HL-60/S4 treated with phorbol 12-myristate 13-acetate at 8.2 ng/mL for 4 days and 3 days (cell line): ENCODE measurements around the gene C1QTNF8.

Source experiments
- in situ Hi-C: fragments of 300-500 bp; cut with MboI; formaldehyde crosslinking; loops from 2 replicates; pipeline ENCODE4 v1.15.0; 2022; ENCODE audit warnings: low sequenced_read_pairs

Gene C1QTNF8

GRCh38 chr16:1112506-1113184 is 16.6 kb upstream of the C1QTNF8 start:
- in situ Hi-C loops: no loop called here

- in situ Hi-C loops: no loop called here
Observed at GRCh38 chr16:1109648-1110047, 13.6 kb upstream of the C1QTNF8 start.

- in situ Hi-C loops: no loop called here
Observed at GRCh38 chr16:1108299-1109252, 12.5 kb upstream of the C1QTNF8 start.

GRCh38 chr16:1107731-1108130 is 11.7 kb upstream of the C1QTNF8 start:
- in situ Hi-C loops: no loop called here

GRCh38 chr16:1107141-1107540 is 11.1 kb upstream of the C1QTNF8 start:
- in situ Hi-C loops: no loop called here

GRCh38 chr16:1106659-1107058 is 10.6 kb upstream of the C1QTNF8 start:
- in situ Hi-C loops: no loop called here

GRCh38 chr16:1105888-1106620 is 10.0 kb upstream of the C1QTNF8 start:
- in situ Hi-C loops: no loop called here

- in situ Hi-C loops: no loop called here
Observed at GRCh38 chr16:1103636-1103980, 7.6 kb upstream of the C1QTNF8 start.

- in situ Hi-C loops: no loop called here
Observed at GRCh38 chr16:1102921-1103635, 7.0 kb upstream of the C1QTNF8 start.

GRCh38 chr16:1102333-1102700 is 6.3 kb upstream of the C1QTNF8 start:
- in situ Hi-C loops: no loop called here

GRCh38 chr16:1101573-1102332 is 5.7 kb upstream of the C1QTNF8 start:
- in situ Hi-C loops: no loop called here

GRCh38 chr16:1101133-1101532 is 5.1 kb upstream of the C1QTNF8 start:
- in situ Hi-C loops: no loop called here

- in situ Hi-C loops: no loop called here
Observed at GRCh38 chr16:1100084-1100800, 4.2 kb upstream of the C1QTNF8 start.

GRCh38 chr16:1099189-1100083 is 3.4 kb upstream of the C1QTNF8 start:
- in situ Hi-C loops: no loop called here

- in situ Hi-C loops: no loop called here
Observed at GRCh38 chr16:1098266-1098991, 2.4 kb upstream of the C1QTNF8 start.

GRCh38 chr16:1097800-1098199 is 1.8 kb upstream of the C1QTNF8 start:
- in situ Hi-C loops: no loop called here

- in situ Hi-C loops: no loop called here
Observed at GRCh38 chr16:1097156-1097555, 1.1 kb upstream of the C1QTNF8 start.
